GM18517 (cell line): ENCODE data around the gene PTGFRN.

ENCODE experiments used
- ATAC-seq: cut with Tn5 transposase; IDR thresholded peaks from one replicate; pipeline ENCODE4 v1.9.1; 2021; ENCODE audit warnings: mild to moderate bottlenecking, moderate library complexity; ENCODE audit not compliant: unreplicated experiment

The PTGFRN gene

DNA sequence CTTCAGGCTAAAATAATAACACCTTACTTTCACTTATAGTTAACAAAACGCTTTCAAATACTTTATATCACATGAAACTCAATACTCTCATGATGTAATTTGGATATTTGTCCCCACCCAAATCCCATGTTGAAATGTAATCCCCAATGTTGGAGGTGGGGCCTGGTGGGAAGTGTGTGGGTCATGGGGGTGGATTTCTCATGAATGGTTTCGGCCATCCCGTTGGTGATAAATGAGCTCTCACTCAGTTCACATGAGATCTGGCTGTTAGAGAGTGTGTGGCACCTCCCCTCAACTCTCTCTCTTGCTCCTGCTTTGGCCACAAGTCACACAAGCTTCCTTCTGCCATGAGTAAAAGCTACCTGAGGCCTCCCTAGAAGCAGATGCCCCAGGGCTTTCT, 22.5 kb upstream of the PTGFRN start:
- ATAC-seq = no peak

DNA sequence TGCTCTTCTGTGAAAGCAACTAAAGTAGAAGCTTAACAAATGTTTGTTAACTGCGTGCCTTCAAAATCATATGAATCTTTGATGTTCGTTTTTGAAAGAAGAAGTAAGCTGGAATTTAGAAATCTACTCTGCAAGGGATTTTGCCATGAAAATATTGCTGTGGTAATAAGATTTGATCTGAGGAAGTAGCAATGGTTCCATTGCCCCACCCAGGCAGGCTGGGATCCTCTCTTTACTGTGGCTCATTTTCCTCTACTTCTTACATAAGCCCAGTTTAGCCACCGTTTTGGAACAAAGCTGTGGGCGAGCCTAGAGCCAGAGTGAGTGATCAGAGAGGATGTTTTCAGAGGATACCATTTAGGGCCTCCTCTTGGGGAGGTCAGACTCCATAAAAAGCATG, 20.3 kb upstream of the PTGFRN start:
- no peak for ATAC-seq

DNA sequence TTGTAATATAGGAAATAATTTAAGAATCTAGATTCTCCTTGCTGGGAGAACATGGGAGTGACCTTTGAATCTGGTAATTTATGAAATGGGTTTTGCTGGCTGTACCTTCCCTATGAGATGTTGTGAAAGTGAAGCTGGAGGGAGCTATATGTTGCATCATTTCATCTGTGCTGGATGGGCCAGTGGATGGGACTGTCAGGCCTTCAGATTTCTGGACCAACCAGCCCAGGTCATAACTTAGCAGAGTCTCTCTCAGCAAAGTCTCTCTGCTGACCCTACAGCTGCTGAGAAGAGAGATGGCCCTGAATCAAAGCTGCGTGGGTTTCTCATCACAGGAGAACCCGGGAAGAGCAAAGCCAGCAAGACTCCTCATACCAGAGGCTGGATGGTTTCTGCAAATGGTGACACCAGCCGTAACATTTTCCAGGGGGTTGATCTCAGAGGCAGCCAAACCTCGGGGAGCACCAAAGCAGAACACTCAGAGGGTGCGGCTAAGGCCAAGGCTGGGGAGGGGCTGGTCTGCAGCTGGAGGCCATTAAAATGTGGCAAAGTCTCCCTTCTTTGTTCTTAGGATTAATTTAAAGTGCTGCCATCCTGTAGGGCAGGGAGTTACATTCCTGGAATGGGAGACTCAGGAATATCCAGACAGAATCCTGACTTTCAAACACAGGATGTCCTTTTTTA, 18.2 kb upstream of the PTGFRN start:
- ATAC-seq = no peak

DNA sequence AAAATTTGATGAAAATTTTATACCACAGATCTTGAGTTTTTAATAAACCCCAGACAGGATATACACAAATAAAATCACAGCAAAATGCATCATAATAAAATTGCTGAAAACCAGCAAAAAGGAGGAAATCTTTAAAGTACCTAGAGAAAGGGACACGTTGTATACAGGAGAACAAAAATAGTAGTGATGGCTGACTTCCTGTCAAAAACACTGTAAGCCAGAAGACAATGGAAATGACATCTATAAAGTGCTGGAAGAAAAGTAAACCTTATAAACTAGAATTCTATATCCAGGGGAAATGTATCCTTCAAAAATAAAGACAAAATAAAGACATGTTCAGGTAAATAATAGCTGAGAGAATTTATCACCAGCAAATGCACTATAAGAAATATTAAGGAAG, 14.6 kb upstream of the PTGFRN start:
- no peak for ATAC-seq

DNA sequence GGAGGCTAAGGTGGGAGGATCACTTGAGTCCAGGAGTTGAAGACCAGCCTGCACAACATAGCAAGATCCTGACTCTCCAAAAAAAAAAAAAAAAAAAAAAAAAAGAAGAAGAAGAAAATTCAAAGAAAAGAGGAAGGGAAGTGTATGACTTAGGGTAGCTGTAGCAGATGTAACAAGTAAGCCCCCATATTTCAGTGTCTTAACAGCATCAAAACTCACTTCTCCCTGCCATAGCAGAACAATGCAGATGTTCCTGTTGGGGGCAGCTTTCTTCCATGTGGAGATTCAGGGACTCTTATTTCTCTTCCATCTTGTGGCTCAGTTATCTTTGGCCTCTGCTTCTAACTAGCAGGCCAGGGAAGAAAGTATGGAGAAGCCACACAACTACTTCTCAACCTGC, 10.2 kb upstream of the PTGFRN start:
- no peak for ATAC-seq

DNA sequence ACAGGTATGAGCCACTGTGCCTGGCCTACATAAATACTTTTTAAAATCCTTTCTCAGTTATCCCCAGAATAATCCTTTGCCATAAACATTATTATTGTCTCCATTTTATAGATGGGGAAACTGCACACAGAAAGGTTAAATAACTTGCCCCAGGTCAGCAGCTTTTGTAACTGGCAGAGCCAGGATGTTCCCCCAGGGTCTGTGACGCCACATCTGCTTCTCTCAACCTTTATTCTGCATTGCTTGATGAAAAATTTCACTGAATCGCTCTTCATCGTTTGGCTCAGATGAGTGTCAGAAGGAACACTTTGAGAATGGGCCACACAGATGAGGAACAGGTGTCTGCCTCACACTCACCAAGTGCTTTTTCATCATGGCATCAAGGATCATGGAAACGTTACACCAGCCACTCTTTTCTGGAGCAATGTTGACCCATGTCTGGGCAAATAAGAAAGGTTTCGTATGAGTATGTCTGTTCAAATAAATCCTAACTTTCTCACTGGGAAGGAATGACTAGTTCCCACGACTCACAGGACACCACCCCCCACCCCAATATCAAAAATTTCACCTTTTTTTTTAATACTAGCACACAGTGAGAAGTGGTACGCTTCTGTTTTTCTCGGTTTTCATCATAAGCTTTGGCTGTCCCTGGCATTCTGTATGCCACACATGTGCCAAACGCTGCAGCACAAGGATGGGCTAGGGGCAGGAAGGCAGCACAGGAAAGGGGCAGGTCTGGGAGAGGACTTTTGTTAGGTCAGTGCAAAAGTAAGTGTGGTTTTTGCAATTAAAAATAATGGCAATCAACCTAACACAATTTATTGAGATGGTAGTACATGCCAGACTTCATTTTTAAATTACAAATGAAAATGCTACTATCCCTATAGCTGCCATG, 9.0 kb upstream of the PTGFRN start:
- ATAC-seq = no peak

DNA sequence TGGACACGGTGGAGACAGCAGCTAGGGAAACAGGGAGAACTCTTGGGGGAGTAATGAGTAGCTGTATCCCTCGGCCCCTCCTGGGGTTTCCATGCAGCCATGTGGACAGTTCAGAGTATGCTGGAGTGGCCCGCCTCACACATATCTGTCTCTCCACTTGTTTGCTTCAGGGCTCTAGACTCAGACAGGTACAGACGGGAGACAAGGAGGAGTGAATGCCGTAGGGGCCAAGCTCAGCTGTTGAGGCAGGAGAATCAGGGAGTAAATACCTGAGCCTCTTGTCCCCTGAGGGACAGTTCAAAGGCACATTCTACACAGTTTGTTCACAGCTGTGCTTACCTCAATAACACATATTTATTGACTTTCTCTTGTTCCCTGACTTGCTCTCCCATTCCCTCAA, 7.7 kb upstream of the PTGFRN start:
- ATAC-seq = no peak

DNA sequence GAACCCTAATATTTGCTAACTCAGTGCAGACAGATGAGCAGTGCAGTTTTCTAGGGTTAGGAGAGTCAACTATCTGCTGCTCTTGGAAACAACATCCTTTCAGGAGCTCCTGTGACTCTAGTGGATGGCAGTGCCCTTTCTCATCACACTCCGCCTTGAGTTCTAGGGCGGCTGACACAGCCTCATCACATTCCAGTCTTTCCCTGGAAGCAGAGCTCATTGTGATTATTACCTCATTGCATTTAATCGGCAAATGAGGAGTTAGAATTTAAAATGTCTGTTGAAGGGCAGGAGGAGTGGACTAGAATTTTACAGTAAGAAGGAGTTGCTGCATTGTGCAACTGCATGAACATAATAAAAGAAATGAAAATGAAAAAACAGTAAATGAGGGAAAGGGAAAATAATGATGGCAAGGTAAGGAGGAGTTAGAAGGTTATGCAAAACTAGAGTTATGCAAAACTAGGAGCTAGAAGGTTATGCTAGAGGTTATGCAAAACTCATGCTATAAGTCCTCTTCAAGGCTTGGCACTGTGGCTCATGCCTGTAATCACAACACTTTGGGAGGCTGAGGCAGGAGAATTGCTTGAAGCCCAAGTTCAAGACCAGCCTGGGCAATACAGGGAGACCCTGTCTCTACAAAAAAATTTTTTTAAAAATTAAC, 6.9 kb upstream of the PTGFRN start:
- no peak for ATAC-seq

DNA sequence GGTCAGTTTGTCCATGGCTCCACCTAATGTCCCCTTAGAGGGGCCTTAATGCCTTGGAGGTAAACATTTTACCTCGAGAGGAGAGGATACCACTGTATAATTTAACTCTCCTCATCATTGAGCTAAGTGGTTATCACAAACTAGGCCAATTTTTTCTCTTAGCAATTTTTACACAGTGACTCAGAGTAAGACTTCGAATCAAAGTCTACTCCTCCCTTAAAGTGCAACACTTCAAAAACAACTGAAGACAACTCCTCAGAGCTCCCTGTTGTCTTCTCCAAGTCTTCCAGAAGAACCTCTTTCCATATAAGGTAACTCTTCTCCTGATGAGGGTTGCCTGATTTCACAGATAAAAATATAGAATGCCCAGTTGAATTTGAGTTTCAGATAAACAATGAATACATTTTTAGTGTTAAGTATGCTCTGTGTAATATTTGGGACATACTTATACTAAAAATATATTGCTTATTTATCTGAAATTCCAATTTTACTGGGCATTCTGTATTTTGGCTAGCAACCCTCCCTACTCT, 4.9 kb upstream of the PTGFRN start:
- ATAC-seq = no peak

DNA sequence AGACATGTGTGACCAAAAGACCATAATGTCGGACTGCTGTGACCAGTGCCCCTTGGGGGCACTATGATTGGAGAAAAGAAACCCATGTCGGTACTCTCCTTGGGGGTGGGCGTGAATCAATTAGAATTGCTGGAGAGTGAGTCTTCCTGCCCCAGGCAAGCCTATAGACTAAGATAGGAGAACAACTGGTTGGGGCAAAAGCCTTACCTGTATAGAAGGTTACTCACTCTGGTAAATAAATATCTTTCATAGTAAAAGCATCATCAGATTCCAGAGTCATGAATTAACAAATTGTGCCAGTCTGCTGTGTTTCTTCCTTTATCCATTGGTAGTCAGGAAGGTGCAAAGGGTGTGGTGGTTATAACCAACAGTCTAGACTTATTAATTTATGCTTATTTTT, 2.9 kb upstream of the PTGFRN start:
- ATAC-seq = no peak

DNA sequence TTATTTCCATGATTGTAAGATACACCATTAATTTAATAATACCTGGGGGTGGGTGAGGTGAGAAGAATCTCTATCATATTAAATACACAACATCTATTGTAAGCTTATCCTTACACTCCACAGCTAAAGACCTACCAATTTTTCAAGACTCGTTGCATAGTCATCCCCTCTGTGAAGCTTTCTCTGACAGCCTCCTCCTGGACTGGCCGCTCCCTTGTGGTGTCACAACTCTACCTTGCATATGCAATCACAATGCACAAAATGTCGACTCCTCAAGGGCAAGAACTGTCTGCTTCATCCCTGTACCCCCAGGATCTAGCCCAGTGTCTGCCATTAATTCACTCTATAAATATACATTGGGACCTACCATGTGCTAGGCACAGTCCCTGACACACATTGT, 2.4 kb upstream of the PTGFRN start:
- ATAC-seq = no peak

DNA sequence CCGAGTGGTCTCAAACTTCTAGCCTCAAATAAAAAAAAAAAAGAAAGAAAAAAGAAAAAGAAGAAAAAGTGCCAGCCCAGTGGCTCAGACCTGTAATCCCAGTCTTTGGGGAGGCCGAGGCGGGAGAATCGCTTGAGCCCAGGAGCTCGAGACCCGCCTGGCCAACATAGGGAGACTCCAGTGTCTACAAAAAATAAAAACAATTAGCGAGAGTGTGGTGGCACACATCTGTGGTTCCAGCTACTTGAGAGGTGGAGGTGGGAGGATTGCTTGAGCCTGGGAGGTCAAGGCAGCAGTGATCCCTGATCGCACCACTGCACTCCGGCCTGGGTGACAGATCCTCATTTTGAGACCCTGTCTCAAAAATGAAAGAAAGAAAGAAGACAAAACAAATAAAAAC, 1.4 kb upstream of the PTGFRN start:
- ATAC-seq = no peak

DNA sequence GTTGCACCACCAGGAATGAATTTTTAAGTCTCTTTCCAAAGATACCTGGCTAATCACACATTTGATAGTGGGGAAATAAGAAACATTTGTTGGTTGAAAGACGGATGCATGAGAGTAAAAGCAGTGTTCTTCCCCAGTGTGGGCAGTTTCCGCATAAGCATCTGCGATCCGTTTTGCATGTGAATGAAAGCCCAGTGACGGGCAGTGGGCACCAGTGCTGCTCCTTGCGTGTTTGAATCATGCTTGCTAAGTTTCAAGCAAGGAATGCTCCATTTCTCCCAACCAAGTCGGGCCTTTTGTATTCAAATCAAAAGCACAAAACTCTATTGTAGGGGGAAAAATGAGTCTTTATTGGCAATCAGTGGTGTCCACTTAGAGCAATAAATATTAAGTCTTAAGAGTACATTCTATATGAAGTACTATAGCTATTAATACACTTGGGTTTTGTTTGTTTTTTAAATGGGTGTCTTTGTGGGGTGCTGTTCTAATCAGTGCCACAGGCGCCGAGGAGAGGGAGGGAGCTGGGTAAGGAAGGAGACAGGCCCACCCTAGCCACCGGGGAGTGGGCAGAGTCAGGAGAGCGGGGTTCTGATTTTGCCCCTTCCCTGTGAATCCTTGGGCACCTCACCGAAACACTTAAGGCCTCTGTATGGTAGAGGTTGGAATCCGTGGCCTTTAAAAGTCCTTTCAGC, 750 bp upstream of the PTGFRN start:
- ATAC-seq = no peak

DNA sequence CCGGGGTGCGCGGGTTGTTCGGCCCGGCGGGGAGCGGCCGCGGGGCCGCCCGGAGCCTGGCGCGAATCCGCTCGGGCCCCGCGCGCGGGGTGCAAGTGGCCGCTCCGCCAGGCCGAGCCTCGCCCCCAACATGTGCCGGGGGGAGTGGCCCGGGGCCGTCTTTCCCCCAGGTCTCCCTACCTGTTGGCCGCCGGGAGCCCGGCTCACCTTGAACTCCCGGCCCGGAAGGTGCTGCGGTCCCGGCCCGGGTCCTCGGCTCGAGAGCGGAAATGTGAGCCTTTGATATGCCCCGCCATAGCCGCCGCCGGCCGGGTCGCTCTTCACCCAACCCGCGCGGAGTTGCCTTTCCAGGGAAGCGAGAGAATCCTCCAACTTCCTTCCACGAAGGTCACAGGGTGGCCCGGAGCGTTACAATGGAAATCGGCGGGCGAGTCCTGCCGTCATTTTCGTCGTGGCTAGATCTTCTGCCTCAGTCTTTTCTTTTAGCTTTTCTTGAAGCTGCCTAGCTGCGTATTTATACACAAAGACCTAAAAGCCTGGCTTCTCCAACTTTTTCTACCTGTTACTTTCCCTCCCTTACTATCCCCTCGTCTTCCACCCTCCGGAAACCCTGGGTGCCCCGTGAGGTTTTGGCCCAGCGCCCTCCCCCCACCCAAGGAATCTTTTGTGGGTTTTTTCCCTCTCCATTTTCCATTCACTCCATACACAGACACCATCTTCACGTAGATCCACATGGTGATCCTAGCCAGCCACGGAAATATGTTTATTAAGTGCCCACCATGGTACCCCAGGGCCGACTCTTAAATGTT, 867 bp downstream of the PTGFRN start:
- no peak for ATAC-seq

DNA sequence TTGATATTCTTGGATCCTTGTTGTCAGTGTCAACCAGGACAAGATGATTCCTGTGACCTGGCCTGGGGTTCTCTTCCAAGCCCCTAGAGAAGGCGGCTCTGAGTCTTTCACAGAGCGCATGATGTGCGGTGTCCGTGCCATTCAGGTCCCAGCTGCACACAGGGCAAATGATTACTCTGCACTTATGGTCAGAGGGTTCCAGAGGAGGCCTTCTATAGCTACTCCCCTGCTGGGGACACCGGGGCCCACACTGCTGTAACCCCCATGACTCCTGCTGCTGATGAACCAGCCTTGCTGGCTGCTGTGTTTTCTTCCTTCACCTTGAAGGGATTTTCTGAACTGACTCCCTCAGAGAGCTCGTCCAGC, 1.5 kb downstream of the PTGFRN start:
- no peak for ATAC-seq

DNA sequence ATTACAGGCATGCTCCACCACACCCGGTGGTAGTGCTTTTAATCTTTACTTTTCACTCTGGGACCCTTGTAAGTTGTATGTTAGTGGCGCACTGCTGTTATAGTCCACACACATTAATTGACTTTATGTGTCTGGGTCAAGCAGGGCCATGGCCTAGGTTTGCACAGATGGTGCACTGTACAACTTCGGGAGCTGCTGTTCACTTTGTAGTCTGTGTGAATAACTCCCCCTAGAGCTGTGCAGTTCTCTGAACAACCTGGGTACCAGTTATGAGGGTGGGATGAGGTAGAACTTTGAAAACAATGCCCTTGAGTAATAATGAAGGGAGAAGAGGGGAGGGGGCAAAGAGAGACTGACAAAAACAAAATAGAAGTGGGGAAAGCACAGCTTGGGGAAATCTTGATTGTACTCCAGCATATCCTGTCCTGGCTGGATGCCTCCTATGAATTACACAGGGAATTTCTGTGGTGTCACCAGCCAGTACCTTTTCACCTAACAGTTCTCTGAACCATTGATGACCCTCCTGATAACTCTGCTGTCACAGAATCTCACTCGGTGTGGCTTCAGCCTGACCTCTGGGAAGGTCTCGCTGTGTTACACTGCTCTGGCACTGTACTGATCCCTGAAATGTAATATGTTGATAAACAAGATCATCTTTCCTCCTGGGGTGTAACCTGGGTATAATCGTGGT, 2.2 kb downstream of the PTGFRN start:
- no peak for ATAC-seq

DNA sequence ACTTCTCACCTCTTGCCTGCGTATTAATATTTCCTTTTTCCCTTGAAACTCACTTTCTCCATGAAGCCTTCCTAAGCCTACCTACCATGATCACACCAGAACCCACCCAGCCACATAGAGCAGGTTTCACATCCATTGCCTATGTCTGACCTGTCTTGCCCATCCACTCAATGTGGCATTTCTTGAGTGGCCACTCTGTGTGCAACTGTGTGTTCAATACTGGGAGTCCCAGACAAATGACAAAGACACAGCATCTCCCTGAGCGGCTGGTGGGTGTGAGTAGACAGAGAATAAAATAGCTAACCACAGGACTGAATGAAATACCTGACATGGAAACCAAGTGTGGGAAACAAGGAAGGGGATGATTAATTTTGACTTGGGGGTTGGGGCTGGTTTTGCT, 3.1 kb downstream of the PTGFRN start:
- ATAC-seq = no peak

DNA sequence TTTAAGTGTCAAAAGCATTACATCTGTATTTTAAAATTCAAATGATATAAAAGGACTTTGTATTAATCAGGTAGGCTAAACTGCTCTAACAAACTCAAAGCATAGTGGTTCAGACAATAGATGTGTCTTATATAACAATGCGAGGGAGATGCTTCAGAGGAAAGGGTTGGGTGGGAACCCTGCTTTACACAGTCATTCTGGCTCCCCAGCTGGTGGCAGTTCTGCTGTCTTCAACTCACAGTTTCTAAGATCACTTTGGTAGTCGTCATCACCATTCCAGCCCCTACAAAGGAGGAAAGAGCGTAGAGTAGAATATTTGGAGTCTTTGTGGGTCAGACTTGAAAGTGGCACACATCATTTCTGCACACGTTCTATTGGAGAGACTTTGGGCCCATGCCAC, 4.2 kb downstream of the PTGFRN start:
- no peak for ATAC-seq

DNA sequence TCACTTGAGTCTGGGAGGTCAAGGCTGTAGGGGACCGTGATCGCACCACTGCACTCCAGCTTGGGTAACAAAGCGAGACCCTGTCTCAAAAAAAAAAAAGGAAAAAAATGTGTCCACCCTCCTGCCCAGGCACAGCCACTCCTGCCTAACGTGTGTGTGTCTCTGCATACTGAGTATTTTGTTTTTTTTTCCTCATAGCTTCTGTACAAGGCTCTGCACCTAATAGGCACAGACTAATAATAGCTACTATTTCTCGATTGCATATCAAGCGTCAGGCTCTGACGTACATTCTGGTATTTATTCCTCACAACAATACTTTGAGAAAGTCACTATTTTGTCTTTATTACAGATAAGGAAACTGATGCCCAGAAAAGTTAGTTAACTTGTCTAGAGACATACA, 5.0 kb downstream of the PTGFRN start:
- ATAC-seq = no peak
